Body of pancreas (tissue), 4 donors: ENCODE data around the gene ADCY5. TPM values are rescaled to one million over a fixed set of nuclear protein-coding genes. Genes with fewer than 3 reads are reported as not detected.
A peak's percentile ranks its signal among the peaks of the same experiment; 100 is the strongest.

Experiments used
- ATAC-seq: fragments of 150-250 bp; one replicate; pipeline ENCODE4 v1.9.1; 2016
- DNase-seq, 4 donors: peaks; one replicate each; pipeline ENCODE4 v3.0.0-alpha.2; 2019
- H3K27ac ChIP-seq, 4 donors: fragments of 200-600 bp; sonication (generic); 1 replicate in 3 of 4; 2 replicates in 1 of 4; pipeline versions ENCODE4 v1.5.1 to v1.6.1; 2016 to 2019; ENCODE audit warnings: mild to moderate bottlenecking in 1 of 4, mixed read lengths in 1 of 4, moderate library complexity in 1 of 4
- H3K27me3 ChIP-seq, 2 donors: fragments of 200-600 bp; sonication (generic); one replicate each; pipeline ENCODE4 v1.6.0; 2016; ENCODE audit warnings: mild to moderate bottlenecking in 1 of 2
- H3K36me3 ChIP-seq, 2 donors: fragments of 200-600 bp; sonication (generic); replicated peaks in 1 of 2; 2 replicates each; pipeline ENCODE4 v1.5.1; 2016; ENCODE audit warnings: low read depth in 2 of 2; ENCODE audit not compliant: insufficient read depth in 1 of 2
- H3K4me1 ChIP-seq: fragments of 200-600 bp; sonication (generic); one replicate; pipeline ENCODE4 v1.6.0; 2016
- H3K4me3 ChIP-seq, 2 donors: fragments of 200-600 bp; sonication (generic); 1 replicate in 1 of 2; 2 replicates in 1 of 2; pipeline ENCODE4 v1.5.1; 2016 to 2019
- H3K9me3 ChIP-seq, 3 donors: fragments of 200-600 bp; sonication (generic); 1 replicate in 2 of 3; 2 replicates in 1 of 3; pipeline ENCODE4 v1.5.1; 2016
- POLR2A ChIP-seq, 3 donors: fragments of 450-650 bp; IDR thresholded peaks; one replicate each; pipeline ENCODE4 v1.6.1; 2016; ENCODE audit warnings: antibody characterized with exemption in 3 of 3, mild to moderate bottlenecking in 2 of 3
- WGBS, 2 donors: methylation state at CpG; one replicate each; pipeline ENCODE4 v1.1.5; 2017; 5-methylcytosine and 5-hydroxymethylcytosine counted together
- intact Hi-C: fragments of 100-400 bp; cut with DNase I; formaldehyde crosslinking; loops from one replicate; pipeline ENCODE4 v1.15.1; 2023
- total RNA-seq, 2 donors: library from RNA; depleted of rRNA; stranded (reverse); fragments of >200 nt; gene quantifications; one replicate each; pipeline ENCODE4 v1.1.0, GENCODE V29; 2016
- TF ChIP-seq, protein P1 (sequence below), 7 experiments: fragments of 450-650 bp in 4 of 7; fragments of 200-600 bp in 3 of 7; sonication (generic) in 3 of 7; IDR thresholded peaks; one replicate each; pipeline ENCODE4 v1.5.1; 2016 to 2019; ENCODE audit warnings: antibody characterized with exemption in 7 of 7

The ADCY5 gene
- total RNA-seq, 2 donors from 2014 or later: 10.6 to 18.8 TPM

DNA sequence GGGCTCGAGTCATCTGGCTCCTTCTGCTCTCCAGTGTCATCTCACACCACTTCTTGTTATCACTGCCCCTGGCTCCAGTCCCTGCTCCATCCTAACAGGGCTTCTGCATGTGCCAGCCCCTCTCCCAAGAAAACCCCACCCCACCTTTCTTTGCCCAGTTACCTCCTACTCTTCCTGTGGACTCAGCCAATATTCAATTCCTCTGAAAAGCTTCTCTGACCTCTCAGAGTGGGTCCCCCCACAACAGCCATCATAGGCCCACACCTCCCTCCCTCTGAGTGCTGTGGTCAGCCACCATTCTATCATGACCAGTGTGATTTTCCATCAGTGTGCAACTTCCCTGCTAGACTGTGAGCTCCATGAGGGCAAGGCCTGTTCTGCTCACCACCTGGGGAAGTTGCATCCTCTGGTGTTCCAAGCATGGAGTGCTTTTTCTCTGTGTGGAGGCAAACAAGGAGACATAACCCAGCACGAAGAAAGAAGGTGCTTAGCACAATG lies 71.6 kb downstream of the ADCY5 start:
- H3K36me3 ChIP-seq: no peaks in the 10 kb centered on the region
- ATAC-seq (no peak), DNase-seq (no peak)
- no peaks in the 10 kb centered on the region for H3K9me3 ChIP-seq
- no peak overlapping the region for H3K27ac ChIP-seq
- H3K4me3 ChIP-seq: no peak overlapping the region
- WGBS, 2 donors: 51 to 73% methylated on average over 2 of the region's 2 CpGs
- no peaks in the 10 kb centered on the region for H3K27me3 ChIP-seq
- peaks cover 24% of the 10 kb centered on the region for H3K4me1 ChIP-seq
- intact Hi-C loops: no loop called here
- TF ChIP-seq, protein P1, sequence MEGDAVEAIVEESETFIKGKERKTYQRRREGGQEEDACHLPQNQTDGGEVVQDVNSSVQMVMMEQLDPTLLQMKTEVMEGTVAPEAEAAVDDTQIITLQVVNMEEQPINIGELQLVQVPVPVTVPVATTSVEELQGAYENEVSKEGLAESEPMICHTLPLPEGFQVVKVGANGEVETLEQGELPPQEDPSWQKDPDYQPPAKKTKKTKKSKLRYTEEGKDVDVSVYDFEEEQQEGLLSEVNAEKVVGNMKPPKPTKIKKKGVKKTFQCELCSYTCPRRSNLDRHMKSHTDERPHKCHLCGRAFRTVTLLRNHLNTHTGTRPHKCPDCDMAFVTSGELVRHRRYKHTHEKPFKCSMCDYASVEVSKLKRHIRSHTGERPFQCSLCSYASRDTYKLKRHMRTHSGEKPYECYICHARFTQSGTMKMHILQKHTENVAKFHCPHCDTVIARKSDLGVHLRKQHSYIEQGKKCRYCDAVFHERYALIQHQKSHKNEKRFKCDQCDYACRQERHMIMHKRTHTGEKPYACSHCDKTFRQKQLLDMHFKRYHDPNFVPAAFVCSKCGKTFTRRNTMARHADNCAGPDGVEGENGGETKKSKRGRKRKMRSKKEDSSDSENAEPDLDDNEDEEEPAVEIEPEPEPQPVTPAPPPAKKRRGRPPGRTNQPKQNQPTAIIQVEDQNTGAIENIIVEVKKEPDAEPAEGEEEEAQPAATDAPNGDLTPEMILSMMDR (IDR thresholded peaks at IDR 0.05): no peak
- TF ChIP-seq POLR2A (IDR thresholded peaks at IDR 0.05): no peak

DNA sequence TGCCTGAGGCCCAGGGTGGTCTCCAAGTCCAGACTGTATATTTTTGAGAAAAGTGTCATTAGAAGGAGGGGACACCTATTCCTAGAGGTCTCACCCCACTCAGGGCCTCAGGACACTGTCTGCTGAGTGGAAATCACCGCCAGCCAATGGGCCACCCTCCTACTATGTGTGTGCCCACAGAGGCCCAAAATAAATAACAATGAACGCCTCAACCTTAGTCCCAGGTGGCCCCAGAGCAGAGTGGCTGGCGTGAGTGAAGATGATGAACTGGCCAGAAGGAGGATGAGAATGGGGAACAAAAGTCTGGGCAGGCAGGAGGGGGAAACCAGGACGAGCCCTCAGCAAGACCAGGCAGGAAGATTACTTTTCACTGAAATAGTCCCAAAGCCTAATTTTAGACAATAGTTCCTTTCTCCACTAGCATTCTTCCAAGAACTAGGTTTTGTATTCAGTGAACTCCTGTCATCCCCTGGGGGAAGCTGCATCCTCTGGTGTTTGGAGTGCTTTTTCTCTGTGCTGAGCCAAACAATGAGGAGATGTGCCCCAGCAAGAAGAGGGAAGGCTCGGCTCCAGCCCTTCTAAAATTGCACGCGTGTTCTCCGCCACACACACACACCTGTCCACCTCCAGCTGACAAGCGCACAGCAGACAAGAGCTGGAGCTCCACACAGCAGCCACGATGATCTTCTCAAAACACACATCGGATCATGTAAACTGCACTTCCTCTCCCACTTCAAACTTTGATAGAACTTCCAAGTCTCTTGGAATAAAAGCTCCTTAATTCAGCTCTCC lies 72.2 kb downstream of the ADCY5 start:
- intact Hi-C loops: no loop called here
- ATAC-seq (no peak), DNase-seq (no peak)
- H3K9me3 ChIP-seq: no peaks in the 10 kb centered on the region
- TF ChIP-seq POLR2A (IDR thresholded peaks at IDR 0.05): no peak
- TF ChIP-seq, protein P1 (IDR thresholded peaks at IDR 0.05): no peak
- H3K36me3 ChIP-seq: no peaks in the 10 kb centered on the region
- no peak overlapping the region for H3K27ac ChIP-seq
- 79 to 84% methylated on average over 11 of the region's 11 CpGs for WGBS, 2 donors
- H3K27me3 ChIP-seq: no peaks in the 10 kb centered on the region
- no peak overlapping the region for H3K4me3 ChIP-seq
- H3K4me1 ChIP-seq: peaks cover 25% of the 10 kb centered on the region

DNA sequence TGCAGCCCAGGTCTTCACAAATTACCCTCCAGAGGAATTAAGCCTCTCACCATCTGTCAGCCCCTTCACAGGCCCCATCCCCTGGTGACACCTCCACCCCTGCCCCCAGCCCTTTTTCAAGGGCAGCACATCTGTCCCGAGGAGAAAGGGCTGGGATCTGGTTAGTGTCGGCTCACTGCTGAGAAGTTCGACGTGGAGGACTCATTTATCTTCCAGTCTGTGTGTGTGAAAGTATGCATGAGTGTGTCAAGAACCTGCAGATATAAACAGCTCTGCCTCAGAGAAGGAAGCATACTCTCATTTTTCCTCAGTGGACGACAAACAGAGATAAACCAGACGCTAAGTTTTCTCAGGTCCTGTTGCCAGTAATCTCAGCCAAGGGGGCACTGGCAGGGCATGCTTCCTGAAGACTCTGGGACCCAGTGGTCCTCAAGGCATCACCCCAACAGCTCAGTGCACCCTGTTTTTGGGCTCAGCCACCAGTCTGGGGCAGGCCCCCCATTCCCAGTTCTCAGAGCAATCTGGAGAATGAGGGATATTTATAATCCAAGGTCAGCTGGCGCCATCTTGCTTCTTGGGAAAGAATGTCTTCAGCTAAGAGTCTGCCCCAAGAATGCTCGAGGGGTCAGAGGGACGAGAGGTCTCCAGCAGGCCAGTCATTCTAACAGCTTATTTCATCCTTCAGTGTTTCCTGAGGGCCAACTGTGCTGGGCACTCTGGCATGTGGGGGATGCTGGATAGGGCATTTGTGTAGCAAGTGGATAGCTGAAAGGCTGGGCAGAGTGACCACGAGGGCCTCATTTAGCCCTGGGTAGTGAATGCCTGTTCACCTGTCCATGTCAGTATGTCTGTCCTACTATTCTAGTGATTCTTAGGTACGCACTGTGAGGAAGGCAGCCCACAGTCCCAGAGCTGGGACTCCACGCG lies 73.6 kb downstream of the ADCY5 start:
- Histone ChIP-seq H3K4me3 (no peak overlapping the region), H3K9me3 (no peaks in the 10 kb centered on the region), H3K27ac (peak overlapping the region in 2 of 4 donors; percentile 9 to 34), H3K4me1 (peaks cover 25% of the 10 kb centered on the region), H3K36me3 (no peaks in the 10 kb centered on the region), H3K27me3 (no peaks in the 10 kb centered on the region)
- peak in 1 of 4 donors; percentile 6 for DNase-seq
- intact Hi-C loops: no loop called here
- no peak for ATAC-seq
- 62 to 69% methylated on average over 13 of the region's 13 CpGs for WGBS, 2 donors
- TF ChIP-seq, protein P1 (IDR thresholded peaks at IDR 0.05): peak in 1 of 7 experiments; percentile 10
- TF ChIP-seq POLR2A (IDR thresholded peaks at IDR 0.05): no peak

DNA sequence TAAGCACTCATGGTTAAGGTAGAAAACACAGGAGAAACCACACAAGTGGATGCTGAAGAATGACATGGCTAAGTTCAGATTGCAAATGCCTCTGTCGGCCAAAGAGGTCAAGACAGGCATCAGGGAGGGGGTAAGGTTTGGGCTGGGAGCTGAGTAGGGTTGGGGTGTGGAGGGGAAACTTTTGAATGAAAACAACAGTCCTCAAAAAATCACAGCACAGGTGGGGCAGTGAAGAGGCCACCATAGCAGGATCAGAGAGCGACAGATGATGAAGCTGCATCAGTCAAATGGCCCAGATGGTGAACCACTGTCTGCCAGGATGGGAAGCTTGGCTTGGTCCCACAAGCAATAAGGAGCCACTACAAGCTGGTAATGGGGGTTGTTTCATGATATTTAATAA lies 74.9 kb downstream of the ADCY5 start:
- 53 to 65% methylated on average over 2 of the region's 2 CpGs for WGBS, 2 donors
- ATAC-seq: no peak
- peak in 1 of 4 donors; percentile 2 for DNase-seq

More for the DNA sequence above, 74.9 kb downstream of the ADCY5 start:
- Histone ChIP-seq H3K9me3 (no peaks in the 10 kb centered on the region), H3K27ac (peak overlapping the region in 1 of 4 donors; percentile 27), H3K4me1 (peaks cover 25% of the 10 kb centered on the region), H3K36me3 (no peaks in the 10 kb centered on the region), H3K27me3 (no peaks in the 10 kb centered on the region), H3K4me3 (no peak overlapping the region)
- TF ChIP-seq, protein P1 (IDR thresholded peaks at IDR 0.05): no peak
- TF ChIP-seq POLR2A (IDR thresholded peaks at IDR 0.05): no peak
- intact Hi-C loops: no loop called here
